Activated T-cell treated with anti-CD3 and anti-CD28 coated beads, Interleukin-2, amount 50 U/mL, for 1 hour (primary cell): Measurements from ENCODE around the gene TSHR.

ENCODE experiments used
- DNase-seq: peaks from one replicate; pipeline ENCODE4 v3.0.0-alpha.2; 2020

TSHR gene

GRCh38 chr14:81193924-81194633 is 238.7 kb downstream of the TSHR start:
- no peak for DNase-seq
